HG03064 (cell line): ENCODE results near the gene YPEL2.

Experiments
- ATAC-seq: cut with Tn5 transposase; IDR thresholded peaks from one replicate; pipeline ENCODE4 v1.9.1; 2021; ENCODE audit warnings: low read depth; ENCODE audit not compliant: unreplicated experiment

YPEL2 gene

GRCh38 chr17:59425085-59425931 lies 93.9 kb downstream of the YPEL2 start:
- no peak for ATAC-seq

- ATAC-seq: no peak
Measured at GRCh38 chr17:59426031-59426430, 94.6 kb downstream of the YPEL2 start.

- ATAC-seq: no peak
Measured at GRCh38 chr17:59427425-59427921, 96.0 kb downstream of the YPEL2 start.

- no peak for ATAC-seq
Measured at GRCh38 chr17:59427996-59428395, 96.5 kb downstream of the YPEL2 start.

DNA sequence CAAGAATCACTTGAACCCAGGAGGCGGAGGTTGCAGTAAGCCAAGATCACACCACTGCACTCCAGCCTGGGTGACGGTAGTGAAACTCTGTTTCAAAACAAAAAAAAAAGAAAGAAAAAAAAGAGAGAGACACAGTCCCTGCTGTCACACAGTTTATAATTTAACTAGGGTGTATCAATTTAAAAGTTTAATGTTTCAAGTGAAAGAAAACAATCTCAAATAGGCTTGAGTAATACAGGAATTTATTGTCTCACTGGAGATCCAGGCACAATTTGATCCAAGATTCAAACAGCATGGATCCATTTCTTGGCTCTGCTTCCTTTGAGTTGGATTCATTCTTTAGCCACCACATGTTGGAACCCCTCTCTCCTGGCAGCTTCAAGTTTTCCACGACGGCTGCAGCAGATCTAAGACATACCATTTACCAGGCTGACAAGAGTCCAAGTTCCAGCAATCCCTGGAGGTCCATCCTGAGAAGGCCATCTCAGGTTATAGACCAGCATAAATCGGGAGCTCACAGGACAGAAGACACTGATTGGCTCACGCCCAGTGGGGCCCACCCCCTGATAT lies 97.5 kb downstream of the YPEL2 start:
- no peak for ATAC-seq

- ATAC-seq: no peak
Measured at GRCh38 chr17:59431601-59432000, 100.1 kb downstream of the YPEL2 start.

DNA sequence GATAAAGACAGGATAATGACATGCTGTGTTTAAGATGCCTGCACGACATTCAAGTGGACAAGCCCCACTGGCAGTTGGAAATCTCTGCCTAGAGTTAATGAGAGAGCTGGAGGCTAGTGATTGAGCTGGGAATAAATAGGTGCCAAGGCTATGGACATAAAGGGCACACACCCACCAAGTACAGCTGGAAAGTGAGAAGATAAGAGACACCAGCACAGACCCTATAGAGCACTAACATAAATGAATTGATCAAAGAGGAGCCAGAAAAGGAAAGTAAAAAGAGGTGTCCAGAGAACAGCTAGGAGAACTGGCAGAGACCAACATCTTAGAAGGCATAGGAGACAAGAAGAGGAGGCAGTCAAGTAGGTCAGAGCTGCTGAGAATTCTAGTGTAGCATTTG lies 101.2 kb downstream of the YPEL2 start:
- no peak for ATAC-seq

GRCh38 chr17:59433586-59433985 lies 102.1 kb downstream of the YPEL2 start:
- ATAC-seq: no peak

DNA sequence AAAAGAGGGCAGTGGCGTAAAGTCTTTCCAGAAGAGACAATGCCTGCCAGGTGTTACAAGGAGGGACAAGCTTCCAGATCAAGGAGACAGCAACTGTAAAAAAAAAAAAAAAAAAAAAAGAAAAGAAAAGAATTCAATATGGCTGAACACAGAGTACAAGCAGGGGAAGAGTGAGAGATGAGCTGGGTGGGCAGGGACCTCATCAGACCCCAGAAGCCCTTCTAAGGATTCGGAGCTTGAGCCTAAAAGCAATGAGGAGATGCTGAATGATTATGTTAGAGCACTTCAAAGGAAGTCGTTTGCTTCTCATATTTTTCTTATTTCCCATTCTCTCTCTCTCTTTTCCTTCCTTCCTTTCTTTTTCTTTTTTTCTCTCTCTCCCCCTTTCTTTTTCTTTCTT lies 103.0 kb downstream of the YPEL2 start:
- no peak for ATAC-seq

GRCh38 chr17:59435238-59435637 lies 103.8 kb downstream of the YPEL2 start:
- ATAC-seq: no peak

DNA sequence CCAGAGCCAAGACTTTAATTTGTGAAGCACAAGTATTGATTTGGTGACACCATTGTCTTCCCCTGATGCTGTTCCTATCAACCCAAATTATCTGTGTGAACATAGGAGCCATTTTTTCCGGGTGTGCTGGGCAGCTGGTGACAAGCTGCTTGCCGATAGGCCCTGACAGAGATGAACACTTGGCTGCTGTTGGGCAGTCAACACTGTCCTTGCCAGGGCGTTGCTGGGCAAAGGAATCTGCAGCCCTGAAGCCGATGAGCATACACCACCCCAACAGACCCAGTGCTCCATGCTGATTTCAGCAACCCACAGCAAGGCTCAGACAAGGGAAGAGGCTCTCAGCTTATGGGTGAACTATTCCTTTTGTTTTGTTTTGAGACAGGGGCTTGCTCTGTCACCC lies 105.4 kb downstream of the YPEL2 start:
- ATAC-seq: no peak

- ATAC-seq: no peak
Measured at GRCh38 chr17:59437791-59438281, 106.4 kb downstream of the YPEL2 start.

DNA sequence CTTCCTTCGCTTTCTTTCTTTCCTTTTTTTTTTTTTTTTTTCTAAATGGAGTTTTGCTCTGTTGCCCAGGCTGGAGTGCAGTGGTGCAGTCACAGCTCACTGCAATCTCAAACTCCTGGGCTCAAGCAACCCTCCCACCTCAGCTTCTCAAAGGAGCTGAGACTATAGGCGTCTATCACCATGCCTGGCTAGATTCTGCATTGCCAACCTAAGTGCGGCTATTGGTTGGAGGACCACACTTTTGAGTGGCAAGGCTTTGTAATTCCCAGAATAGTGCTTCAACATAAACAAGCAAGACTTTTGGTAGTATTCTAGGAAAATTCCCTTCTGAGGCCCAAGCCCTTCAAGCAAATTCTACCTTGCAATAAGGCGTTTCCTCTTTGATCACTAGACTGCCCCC lies 107.8 kb downstream of the YPEL2 start:
- ATAC-seq: no peak

- ATAC-seq: no peak
Measured at GRCh38 chr17:59439741-59440211, 108.3 kb downstream of the YPEL2 start.

- ATAC-seq: peak; percentile 57
Measured at GRCh38 chr17:59440757-59441463, 109.5 kb downstream of the YPEL2 start.

GRCh38 chr17:59441464-59442096 lies 110.1 kb downstream of the YPEL2 start:
- ATAC-seq: no peak

- ATAC-seq: no peak
Measured at GRCh38 chr17:59443106-59443505, 111.7 kb downstream of the YPEL2 start.
